GM19468 (cell line): ENCODE measurements around the gene TMC7.
"Not testable (repeated sequence)": the region's sequence is repeated elsewhere in the genome, so short reads cannot be mapped to it uniquely, and the experiment has no call there.

Experiments
- ATAC-seq: cut with Tn5 transposase; IDR thresholded peaks from one replicate; pipeline ENCODE4 v1.9.1; 2021; ENCODE audit warnings: mild to moderate bottlenecking, moderate library complexity, moderate number of reproducible peaks; ENCODE audit not compliant: unreplicated experiment; ENCODE audit errors: extremely low read depth

Gene TMC7

GRCh38 chr16:18975109-18975508, 8.6 kb upstream of the TMC7 start:
- ATAC-seq, result no peak

GRCh38 chr16:18979936-18980335, 3.8 kb upstream of the TMC7 start:
- no peak for ATAC-seq

DNA sequence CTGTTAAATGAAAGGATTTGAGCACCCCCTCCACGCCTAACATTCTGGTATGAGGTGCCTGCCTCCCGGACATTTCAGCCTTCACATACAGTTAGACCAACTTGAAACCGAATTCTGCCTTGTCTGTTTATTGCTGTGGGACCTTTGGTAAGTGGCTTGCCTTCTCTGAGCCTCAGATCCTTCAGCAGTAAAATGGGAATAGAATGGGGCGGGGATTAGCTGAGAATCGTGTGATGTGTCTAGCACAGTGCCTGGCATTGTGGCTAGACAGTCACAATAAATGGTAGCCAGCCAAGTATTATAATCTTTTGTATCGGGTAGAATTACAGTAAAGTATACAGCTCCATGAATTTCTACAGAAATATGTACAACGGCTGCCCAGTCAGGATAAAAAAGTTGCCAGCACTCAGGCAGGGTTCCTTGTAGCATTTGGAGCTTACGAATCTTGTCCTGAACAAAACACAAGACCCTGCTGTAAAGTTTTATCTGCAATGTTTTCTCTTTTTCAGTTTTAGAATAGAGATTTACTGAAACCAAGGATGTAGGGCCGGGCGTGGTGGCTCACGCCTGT, 786 bp downstream of the TMC7 start:
- ATAC-seq, result no peak

DNA sequence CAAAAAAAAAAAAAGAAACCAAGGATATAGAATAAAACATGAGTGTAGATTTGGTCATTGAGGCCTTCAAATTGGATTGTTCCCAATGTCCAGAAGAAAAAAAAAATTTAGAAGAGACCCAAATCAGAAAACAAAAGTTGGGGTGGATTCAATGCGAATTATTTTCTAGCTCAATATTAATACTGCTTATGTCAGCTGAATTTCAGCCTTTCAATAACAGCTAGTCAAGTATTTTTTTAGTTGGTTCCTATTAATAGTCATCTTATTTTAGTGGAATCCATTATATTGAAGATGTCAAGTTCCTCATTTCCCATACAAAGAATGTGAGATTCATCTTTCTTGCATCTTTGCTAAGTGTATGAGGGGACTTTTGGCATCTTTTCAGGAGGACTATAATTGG, 1.5 kb downstream of the TMC7 start:
- ATAC-seq, result not testable (repeated sequence)

GRCh38 chr16:18991731-18992130, 8.0 kb downstream of the TMC7 start:
- ATAC-seq, result not testable (repeated sequence)

- not testable (repeated sequence) for ATAC-seq
Observed at GRCh38 chr16:18993531-18993930, 9.8 kb downstream of the TMC7 start.

DNA sequence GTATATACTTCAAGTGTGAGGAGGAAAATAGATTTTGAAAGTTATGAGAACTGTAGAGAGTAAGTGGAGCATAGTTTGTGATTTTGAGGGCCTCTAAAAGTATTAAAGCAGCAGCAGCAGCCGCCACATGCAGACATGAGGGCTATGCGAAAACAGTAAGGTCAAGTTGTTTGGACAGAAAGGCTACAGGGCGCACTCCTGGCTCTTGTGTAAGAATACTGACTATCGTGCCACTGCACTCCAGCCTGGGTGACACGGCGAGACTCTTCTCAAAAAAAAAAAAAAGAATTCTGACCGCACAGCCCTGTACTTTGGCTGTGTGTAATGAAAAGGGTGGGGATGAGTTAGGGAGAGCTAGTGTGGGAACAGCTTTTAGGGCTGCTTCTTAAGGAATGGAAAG, 10.4 kb downstream of the TMC7 start:
- ATAC-seq, result not testable (repeated sequence)

GRCh38 chr16:18995406-18995805, 11.7 kb downstream of the TMC7 start:
- not testable (repeated sequence) for ATAC-seq

DNA sequence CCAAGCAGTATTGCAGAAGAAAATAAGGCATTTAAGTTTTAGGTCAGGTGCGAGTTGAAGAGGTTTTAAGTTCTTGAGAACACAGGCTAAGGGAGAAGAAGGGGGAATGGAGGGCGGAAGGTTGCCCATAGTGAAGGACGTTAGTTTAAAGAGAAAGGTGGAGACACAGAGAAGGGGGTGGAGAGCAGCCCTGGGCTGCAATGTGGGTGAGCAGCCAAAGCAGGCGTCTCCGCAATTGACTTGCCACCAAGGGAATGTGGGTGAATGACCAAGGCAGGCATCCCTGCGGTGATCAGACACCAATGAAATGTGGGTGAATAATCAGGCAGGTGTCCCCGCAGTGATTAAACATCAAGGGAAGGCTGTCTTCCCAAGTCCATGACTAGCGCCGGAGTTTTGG, 12.8 kb downstream of the TMC7 start:
- not testable (repeated sequence) for ATAC-seq

- ATAC-seq, result not testable (repeated sequence)
Observed at GRCh38 chr16:18997001-18997400, 13.3 kb downstream of the TMC7 start.

DNA sequence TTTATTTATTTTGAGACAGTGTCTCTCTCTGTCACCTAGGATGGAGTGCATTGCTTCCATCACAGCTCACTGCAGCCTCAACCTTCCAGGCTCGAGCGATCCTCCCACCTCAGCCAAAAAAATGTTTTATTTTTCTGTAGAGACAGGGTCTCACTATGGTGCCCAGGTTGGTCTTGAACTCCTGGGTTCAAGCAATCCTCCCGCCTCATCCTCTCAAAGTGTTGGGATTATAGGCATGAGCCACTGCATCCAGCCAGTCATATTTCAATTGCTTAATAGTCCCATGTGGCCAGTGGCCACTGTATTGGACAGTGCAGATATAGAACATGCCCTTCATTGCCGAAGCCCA, 15.3 kb downstream of the TMC7 start:
- no peak for ATAC-seq

DNA sequence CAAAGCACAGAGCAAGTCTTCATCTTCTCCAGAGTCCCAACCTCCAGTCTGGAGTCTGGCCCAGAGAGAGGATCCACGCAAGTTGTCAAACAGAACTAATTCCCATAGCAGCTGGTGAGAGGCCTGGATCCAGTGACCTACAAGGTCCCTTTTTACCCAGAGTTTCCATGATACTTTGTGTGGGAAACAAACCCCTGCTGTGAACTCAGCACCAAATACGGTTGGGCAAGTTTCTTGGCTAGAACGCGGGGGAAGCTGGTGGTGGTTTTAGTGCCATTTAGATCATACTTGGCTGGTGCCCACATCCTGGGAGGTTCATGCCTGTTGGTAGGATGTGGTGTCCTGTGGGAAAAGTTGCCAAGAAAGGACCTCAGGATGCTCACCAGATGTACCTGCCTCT, 18.1 kb downstream of the TMC7 start:
- no peak for ATAC-seq

- no peak for ATAC-seq
Observed at GRCh38 chr16:19003935-19004334, 20.2 kb downstream of the TMC7 start.

DNA sequence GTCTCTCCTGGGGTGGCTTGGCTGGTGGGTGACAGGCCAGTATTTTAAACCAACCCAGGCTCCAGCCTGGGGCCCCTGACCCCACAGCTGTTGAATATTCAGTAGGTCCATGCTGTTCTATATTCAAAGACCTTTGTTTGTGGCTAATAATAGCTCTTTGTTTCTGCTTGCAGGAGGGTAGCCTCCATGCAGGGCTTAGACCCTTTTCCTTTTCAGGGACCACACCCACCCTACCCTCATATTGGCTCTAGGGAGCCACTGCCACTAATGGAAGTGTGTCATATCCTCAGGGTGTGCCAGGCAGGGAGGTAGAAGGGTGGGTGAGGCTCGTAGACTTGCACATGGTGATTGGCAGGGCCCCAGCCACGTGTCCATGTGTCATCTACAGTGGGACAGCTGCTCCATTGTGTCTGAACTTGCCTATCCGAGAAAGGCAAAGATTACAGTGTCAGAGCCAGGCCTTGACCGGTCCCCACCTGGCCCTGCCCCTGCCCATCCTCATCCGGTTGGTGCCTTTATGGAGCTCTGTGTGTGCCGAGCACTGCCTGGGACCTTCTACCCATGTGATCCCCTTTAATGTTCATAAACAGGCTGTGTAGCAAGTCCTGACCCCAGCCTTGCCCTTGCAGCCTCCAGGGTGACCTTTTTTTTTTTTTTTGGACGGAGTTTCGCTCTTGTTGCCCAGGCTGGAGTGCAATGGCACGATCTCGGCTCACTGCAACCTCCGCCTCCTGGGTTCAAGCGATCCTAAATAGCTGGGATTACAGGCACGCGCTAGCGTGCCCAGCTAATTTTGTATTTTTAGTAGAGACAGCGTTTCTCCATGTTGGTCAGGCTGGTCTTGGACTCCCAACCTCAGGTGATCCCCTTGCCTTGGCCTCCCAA, 22.1 kb downstream of the TMC7 start:
- no peak for ATAC-seq

DNA sequence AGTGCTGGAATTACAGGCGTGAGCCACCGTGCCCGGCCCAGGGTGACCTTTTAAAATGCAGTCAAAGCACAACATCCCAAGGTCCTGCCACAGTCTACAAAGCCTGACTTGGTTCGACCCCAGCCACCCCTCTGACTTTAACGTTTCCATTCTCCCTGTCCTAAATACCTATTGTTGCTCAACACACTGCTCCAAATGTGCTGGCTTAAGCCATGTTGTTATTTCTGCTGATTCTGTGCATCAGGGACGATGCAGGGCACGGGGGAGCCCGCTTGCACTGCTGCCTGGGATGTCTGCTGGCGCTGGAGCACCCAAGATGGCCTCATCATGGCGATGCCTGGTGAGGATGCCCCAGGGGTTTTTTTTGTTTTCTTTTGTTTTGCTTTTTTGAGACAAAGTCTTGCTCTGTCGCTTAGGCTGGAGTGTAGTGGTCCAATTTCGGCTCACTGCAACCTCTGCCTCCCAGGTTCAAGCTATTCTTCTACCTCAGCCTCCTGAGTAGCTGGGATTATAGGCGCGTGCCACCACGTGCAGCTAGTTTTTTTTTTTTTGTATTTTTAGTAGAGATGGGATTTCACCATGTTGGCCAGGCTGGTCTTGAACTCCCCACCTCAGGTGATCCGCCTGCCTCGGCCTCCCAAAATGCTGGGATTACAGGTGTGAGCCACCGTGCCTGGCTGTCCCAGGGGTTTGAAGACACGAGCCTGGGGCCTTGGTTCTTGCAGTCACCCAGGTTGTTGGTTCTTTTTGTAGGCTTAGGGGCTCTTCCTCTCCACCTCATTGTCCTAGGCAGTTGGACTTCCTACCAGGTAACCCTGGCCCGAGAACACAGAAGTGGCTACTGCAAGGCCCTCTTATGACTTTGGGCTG, 22.9 kb downstream of the TMC7 start:
- no peak for ATAC-seq

DNA sequence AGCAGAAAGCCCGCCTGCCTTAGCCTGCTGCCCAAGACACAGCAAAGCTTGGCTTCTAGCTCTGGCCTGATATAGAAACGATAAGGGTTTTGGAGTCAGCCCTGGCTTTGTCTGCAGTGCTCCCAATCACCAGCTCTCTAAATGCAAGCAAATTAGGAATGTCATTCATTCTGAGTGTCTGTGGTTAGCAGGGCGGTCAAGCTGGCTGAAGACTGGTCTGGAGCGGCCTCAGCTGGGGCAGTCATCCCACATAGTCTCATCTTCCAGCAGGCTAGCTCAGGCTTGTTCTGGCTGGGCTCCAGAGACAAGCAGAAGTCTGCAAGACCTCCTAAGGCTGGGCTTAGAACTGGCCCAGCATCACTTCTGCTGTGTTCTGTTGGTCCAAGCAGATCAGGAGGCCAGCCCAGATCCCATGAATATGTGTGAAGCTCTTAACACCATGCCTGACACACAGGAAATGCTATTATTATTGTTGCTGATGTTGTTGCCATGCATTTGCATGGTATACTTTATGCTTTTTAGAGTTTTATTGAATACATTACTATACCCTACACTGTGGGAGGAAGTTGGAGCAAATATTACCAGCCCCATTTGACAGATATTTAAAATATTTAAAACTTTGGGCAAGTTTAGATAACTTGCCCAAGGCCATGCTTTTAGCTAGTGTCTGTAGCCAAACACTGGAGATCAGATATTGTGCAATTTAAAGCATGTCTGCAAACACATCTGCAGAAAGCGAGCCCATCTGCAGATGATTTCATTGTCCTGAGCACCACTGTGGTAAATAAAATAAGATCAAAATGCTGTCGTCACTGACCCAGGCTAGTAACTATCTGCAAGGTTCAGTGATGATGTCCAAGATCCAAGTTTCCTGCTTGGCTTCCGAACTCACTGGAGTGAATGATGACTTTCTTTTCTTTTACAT, 24.8 kb downstream of the TMC7 start:
- no peak for ATAC-seq

DNA sequence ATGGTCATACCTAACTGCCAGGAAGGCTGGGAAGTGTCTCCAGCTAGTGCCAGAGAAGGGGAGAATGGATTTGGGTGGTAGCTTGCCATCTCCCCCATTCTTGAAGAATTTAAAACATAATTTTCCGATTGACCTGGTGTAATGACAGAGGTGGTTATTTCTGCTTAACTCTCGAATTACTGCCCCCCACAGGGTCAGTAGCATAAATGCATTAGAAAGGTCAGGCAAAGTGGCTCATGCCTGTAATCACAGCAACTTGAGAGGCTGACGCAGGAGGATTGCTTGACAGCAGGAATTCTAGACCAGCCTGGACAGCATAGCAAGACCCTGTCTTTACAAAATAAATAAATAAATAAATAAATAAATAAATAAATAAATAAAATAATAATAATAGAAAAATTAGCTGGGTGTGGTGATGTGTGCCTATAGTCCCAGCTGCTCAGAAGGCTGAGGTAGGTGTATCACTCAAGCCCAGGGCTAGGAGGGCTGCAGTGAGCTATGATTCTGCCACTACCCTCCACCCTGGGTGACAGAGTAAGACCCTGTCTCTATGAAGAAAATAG, 27.5 kb downstream of the TMC7 start:
- ATAC-seq, result no peak

DNA sequence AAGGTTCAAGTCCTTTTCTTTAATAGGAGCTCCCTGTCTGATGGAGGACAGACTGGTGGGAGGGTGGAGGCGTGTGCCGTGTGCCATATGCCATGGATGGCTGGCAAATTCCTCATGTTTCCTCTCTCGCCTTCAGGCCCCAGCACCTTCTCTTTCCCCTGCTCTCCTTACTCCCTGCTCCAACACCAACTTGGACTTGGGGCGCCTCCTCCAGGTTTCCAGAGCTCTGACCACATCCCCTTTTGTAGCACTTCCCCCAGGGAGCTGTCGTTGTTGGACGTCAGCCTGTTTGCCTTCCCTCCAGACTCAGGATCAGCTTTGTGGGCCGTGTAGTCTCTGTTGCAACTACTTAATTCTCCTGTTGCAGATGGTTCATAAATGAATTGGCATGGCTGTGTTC, 30.7 kb downstream of the TMC7 start:
- ATAC-seq, result no peak

DNA sequence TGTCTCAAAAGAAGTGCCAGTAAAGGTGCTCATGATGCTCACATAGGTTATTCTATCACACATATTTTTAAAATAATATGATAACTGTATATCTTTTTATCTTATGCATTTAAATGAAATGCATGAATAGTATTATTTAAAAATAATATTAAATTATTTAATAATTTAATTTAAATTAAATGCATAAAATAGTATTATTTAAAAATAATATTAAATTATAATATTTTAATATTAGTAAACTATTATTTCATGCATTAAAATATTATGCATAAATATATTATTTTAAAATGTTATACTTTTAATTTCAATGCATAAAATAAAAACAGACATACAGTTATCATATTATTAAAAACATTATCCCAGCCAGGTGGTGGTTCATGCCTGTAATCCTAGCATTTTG, 33.4 kb downstream of the TMC7 start:
- ATAC-seq, result no peak

DNA sequence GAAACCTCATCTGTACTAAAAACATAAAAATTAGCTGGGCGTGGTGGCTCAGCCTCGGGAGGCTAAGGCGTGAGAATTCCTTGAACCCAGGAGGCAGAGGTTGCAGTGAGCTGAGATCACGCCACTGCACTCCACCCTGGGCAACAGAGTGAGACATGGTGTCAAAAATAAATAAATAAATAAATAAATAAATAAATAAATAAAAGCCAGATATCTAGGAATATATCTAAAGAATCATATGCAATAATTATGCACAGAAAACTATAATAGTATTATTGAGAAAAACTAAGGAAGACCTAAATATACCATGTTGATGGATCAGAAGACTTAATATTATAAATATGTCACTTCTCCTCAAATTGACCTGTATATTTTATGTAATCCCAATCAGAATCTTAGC, 37.0 kb downstream of the TMC7 start:
- ATAC-seq, result no peak
